NCI-H146 (cell line): ENCODE measurements around the gene ABHD17C.

ENCODE experiments used
- DNase-seq: peaks from one replicate; lab custom pipeline; 2025; lab: John Stamatoyannopoulos, UW

Gene ABHD17C

GRCh38 chr15:80787316-80787715 is 92.2 kb downstream of the ABHD17C start:
- no peak for DNase-seq

- no peak for DNase-seq
These were observed 93.4 kb downstream of the ABHD17C start for GRCh38 chr15:80788536-80788935.

GRCh38 chr15:80789296-80789695 is 94.2 kb downstream of the ABHD17C start:
- DNase-seq, result no peak

- no peak for DNase-seq
These were observed 94.7 kb downstream of the ABHD17C start for GRCh38 chr15:80789796-80790195.

GRCh38 chr15:80790236-80790635 is 95.1 kb downstream of the ABHD17C start:
- no peak for DNase-seq

GRCh38 chr15:80791004-80791403 is 95.9 kb downstream of the ABHD17C start:
- DNase-seq, result no peak

- DNase-seq, result no peak
These were observed 101.3 kb downstream of the ABHD17C start for GRCh38 chr15:80796407-80796806.

GRCh38 chr15:80798911-80799310 is 103.8 kb downstream of the ABHD17C start:
- DNase-seq, result no peak

- no peak for DNase-seq
These were observed 105.0 kb downstream of the ABHD17C start for GRCh38 chr15:80800067-80800466.

- no peak for DNase-seq
These were observed 107.0 kb downstream of the ABHD17C start for GRCh38 chr15:80801891-80802680.

GRCh38 chr15:80803580-80804525 is 108.7 kb downstream of the ABHD17C start:
- DNase-seq, result no peak

GRCh38 chr15:80804970-80805495 is 109.9 kb downstream of the ABHD17C start:
- peak; percentile 87 for DNase-seq
